ENCODE measurements around the gene ABCC4.

Gene ABCC4

GRCh38 chr13:95138876-95139585, 162.2 kb downstream of the ABCC4 start:
- H3K27ac Mint-ChIP-seq, result no peak overlapping the region
- H3K4me1 Mint-ChIP-seq (ENCODE audit: low read depth), result no peaks in the 10 kb centered on the region
- H3K27me3 Mint-ChIP-seq, result no peaks in the 10 kb centered on the region
- peaks cover 46% of the 10 kb centered on the region for H3K36me3 Mint-ChIP-seq (ENCODE audit: low read depth)
- no peak overlapping the region for H3K4me3 Mint-ChIP-seq
- H3K9me3 Mint-ChIP-seq, result no peaks in the 10 kb centered on the region

DNA sequence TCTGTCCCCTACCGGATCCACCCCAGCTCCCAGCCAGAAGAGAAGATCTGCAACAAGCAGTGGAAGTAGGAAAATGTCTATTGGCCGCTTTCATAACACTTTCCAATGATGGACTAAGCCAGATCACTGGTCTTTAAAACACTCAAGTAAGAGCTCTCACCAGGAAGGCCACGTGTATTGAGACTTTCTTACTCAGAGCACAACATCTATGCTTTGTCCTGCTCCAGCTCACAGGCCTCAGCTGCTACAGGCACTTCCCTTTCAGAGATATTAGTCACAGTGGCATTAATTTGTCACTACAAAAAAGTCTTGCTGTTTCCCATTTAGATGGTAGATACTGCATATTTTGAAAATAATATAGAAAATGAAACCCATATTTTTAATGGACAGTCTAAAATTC, 164.2 kb downstream of the ABCC4 start:
- Mint-ChIP-seq H3K4me1 (ENCODE audit: low read depth) (no peaks in the 10 kb centered on the region), H3K9me3 (no peaks in the 10 kb centered on the region), H3K27me3 (no peaks in the 10 kb centered on the region), H3K4me3 (no peak overlapping the region), H3K36me3 (ENCODE audit: low read depth) (peaks cover 44% of the 10 kb centered on the region), H3K27ac (no peak overlapping the region)

DNA sequence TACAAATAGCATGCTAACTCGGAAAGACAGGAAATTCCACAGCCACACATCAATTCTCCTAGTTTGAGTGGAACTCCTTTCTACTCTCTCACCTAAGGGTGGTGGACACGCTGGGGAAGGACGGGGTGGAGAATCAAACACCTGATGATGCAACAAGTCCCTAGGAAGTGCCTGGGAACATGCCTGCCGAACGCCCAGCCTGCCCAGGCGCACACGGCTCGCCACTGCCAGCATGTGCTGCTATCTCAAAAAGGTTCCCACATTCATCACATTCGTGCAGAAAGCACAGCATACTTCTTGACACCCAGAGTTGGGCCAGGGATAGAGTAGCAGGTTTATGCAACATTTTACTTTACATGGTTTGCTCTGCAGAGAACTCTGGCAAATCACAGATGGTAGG, 164.6 kb downstream of the ABCC4 start:
- H3K27me3 Mint-ChIP-seq, result no peaks in the 10 kb centered on the region
- no peak overlapping the region for H3K27ac Mint-ChIP-seq
- peaks cover 45% of the 10 kb centered on the region for H3K36me3 Mint-ChIP-seq (ENCODE audit: low read depth)
- no peaks in the 10 kb centered on the region for H3K4me1 Mint-ChIP-seq (ENCODE audit: low read depth)
- no peak overlapping the region for H3K4me3 Mint-ChIP-seq
- H3K9me3 Mint-ChIP-seq, result no peaks in the 10 kb centered on the region

DNA sequence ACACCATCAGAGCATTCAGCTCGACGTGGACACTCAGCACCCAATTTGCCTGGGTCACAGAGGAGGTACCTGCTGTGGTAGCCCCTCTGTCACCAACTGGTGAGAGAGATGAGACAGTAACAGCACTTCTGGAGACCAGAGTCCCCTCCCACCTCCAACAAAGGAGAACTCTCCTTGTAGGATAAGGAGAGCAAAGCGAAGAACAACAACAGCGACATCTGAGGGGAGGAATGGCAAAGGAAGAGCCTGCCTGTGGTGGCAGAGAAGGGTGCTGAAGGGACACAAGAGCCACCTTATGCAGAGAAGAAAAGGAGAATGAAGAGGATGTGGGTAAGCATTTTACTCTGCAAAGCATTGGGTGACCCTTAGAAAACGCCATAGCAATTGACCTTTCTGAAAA, 167.8 kb downstream of the ABCC4 start:
- H3K4me1 Mint-ChIP-seq (ENCODE audit: low read depth), result no peaks in the 10 kb centered on the region
- H3K36me3 Mint-ChIP-seq (ENCODE audit: low read depth), result peaks cover 30% of the 10 kb centered on the region
- no peaks in the 10 kb centered on the region for H3K27me3 Mint-ChIP-seq
- H3K27ac Mint-ChIP-seq, result no peak overlapping the region
- H3K4me3 Mint-ChIP-seq, result no peak overlapping the region
- H3K9me3 Mint-ChIP-seq, result no peaks in the 10 kb centered on the region

DNA sequence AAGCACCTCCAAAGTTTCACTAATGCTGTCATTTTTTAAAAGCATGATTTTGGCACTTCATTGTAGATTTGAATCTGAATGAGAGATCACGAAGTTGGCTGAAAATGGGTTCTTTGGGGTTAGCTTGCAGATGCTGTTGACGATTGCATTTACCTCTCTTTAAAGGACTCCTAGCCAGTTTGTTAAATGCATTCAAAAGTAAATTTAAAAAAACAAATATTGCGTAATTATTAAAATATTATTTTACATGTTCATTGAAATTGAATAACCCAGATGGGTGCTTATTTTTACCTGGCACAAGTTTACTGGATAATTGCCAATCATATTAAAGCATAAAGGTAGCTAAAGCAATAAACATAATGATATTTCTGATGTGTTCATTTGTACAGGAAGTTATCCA, 172.2 kb downstream of the ABCC4 start:
- Mint-ChIP-seq H3K36me3 (ENCODE audit: low read depth) (peaks cover 26% of the 10 kb centered on the region), H3K27me3 (no peaks in the 10 kb centered on the region), H3K4me1 (ENCODE audit: low read depth) (no peaks in the 10 kb centered on the region), H3K4me3 (no peak overlapping the region), H3K27ac (no peak overlapping the region), H3K9me3 (no peaks in the 10 kb centered on the region)

- Mint-ChIP-seq H3K27ac (no peak overlapping the region), H3K4me3 (no peak overlapping the region), H3K36me3 (ENCODE audit: low read depth) (peaks cover 32% of the 10 kb centered on the region), H3K27me3 (no peaks in the 10 kb centered on the region), H3K9me3 (no peaks in the 10 kb centered on the region), H3K4me1 (ENCODE audit: low read depth) (no peaks in the 10 kb centered on the region)
These were observed 173.1 kb downstream of the ABCC4 start for GRCh38 chr13:95128045-95128643.

GRCh38 chr13:95124959-95125358, 176.3 kb downstream of the ABCC4 start:
- Mint-ChIP-seq H3K27me3 (no peaks in the 10 kb centered on the region), H3K9me3 (no peaks in the 10 kb centered on the region), H3K36me3 (ENCODE audit: low read depth) (peaks cover 32% of the 10 kb centered on the region), H3K4me3 (no peak overlapping the region), H3K27ac (no peak overlapping the region), H3K4me1 (ENCODE audit: low read depth) (no peaks in the 10 kb centered on the region)

DNA sequence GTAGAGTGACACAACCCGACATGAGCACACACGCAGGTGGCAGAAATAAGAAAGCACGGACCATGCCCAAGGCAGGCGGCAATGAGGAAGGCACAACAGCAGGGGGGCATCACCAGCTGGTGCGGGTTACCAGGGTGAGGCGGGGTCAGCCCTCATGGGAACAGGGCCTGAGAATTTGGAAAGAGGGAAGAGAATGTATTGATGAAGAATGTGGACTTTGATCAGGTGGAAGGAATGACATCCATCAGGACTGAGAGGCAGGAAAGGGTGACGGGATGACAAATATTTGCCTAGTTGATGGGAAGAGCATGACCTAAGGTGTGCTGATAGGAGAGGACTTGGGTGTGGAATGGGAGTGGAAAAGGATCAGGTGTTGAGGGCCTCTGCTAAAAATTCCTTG, 177.5 kb downstream of the ABCC4 start:
- Mint-ChIP-seq H3K36me3 (ENCODE audit: low read depth) (peaks cover 35% of the 10 kb centered on the region), H3K27ac (no peak overlapping the region), H3K4me1 (ENCODE audit: low read depth) (no peaks in the 10 kb centered on the region), H3K27me3 (no peaks in the 10 kb centered on the region), H3K9me3 (no peaks in the 10 kb centered on the region), H3K4me3 (no peak overlapping the region)

DNA sequence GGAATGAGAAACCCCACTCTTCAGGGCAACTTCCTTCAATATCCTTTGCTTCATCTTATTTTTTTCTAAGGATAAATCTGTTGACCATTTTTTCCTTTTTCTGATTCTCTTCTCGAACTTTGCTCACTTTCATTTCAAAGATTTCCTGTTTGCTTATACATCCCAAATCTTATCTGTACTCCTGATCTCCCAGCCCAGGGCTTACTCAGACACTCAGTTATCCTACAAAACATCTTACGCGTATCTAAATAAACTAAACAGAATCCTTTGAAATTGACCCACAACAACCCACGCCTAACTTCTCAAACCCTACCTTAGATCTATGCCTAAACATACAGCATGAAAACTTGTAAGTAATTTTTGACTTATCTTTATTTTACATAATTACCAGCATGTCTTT, 179.2 kb downstream of the ABCC4 start:
- H3K4me1 Mint-ChIP-seq (ENCODE audit: low read depth), result no peaks in the 10 kb centered on the region
- no peak overlapping the region for H3K27ac Mint-ChIP-seq

DNA sequence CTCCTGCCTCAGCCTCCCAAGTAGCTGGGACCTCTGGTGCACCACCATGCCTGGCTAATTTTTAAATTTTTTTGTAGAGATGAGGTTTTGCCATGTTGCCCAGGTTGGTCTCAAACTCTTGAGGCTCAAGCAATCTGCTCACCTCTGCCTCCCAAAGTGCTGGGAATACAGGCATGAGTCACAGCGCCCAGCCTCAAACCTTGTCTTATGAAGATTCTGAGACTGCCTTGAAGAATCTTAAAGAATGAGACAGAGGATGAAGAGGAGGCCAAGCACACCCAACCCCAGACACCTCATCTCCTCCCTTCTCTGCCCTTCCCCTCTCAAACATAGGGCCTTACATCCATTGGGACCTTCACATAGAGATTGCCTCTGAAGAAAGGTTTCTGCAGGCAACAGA, 179.7 kb downstream of the ABCC4 start:
- Mint-ChIP-seq H3K9me3 (no peaks in the 10 kb centered on the region), H3K4me1 (ENCODE audit: low read depth) (no peaks in the 10 kb centered on the region), H3K27ac (no peak overlapping the region), H3K36me3 (ENCODE audit: low read depth) (peaks cover 38% of the 10 kb centered on the region), H3K27me3 (no peaks in the 10 kb centered on the region), H3K4me3 (no peak overlapping the region)

More for the DNA sequence above, 179.2 kb downstream of the ABCC4 start:
- no peaks in the 10 kb centered on the region for H3K9me3 Mint-ChIP-seq
- H3K4me3 Mint-ChIP-seq, result no peak overlapping the region
- H3K27me3 Mint-ChIP-seq, result no peaks in the 10 kb centered on the region
- peaks cover 38% of the 10 kb centered on the region for H3K36me3 Mint-ChIP-seq (ENCODE audit: low read depth)

- Mint-ChIP-seq H3K36me3 (ENCODE audit: low read depth) (peaks cover 43% of the 10 kb centered on the region), H3K27ac (peak overlapping the region; percentile 13), H3K27me3 (no peaks in the 10 kb centered on the region), H3K4me3 (no peak overlapping the region), H3K4me1 (ENCODE audit: low read depth) (no peaks in the 10 kb centered on the region), H3K9me3 (no peaks in the 10 kb centered on the region)
These were observed 180.6 kb downstream of the ABCC4 start for GRCh38 chr13:95120650-95121049.

- H3K27me3 Mint-ChIP-seq, result no peaks in the 10 kb centered on the region
- no peak overlapping the region for H3K27ac Mint-ChIP-seq
- H3K36me3 Mint-ChIP-seq (ENCODE audit: low read depth), result peaks cover 47% of the 10 kb centered on the region
- H3K4me1 Mint-ChIP-seq (ENCODE audit: low read depth), result no peaks in the 10 kb centered on the region
- H3K4me3 Mint-ChIP-seq, result no peak overlapping the region
- H3K9me3 Mint-ChIP-seq, result no peaks in the 10 kb centered on the region
These were observed 182.5 kb downstream of the ABCC4 start for GRCh38 chr13:95118541-95119324.

GRCh38 chr13:95117092-95117491, 184.2 kb downstream of the ABCC4 start:
- Mint-ChIP-seq H3K9me3 (no peaks in the 10 kb centered on the region), H3K36me3 (ENCODE audit: low read depth) (peaks cover 46% of the 10 kb centered on the region), H3K4me1 (ENCODE audit: low read depth) (no peaks in the 10 kb centered on the region), H3K4me3 (no peak overlapping the region), H3K27me3 (no peaks in the 10 kb centered on the region), H3K27ac (no peak overlapping the region)

GRCh38 chr13:95115525-95115924, 185.7 kb downstream of the ABCC4 start:
- H3K27me3 Mint-ChIP-seq, result no peaks in the 10 kb centered on the region
- peaks cover 42% of the 10 kb centered on the region for H3K36me3 Mint-ChIP-seq (ENCODE audit: low read depth)
- no peak overlapping the region for H3K4me3 Mint-ChIP-seq
- no peaks in the 10 kb centered on the region for H3K4me1 Mint-ChIP-seq (ENCODE audit: low read depth)
- no peaks in the 10 kb centered on the region for H3K9me3 Mint-ChIP-seq
- no peak overlapping the region for H3K27ac Mint-ChIP-seq

- no peak overlapping the region for H3K27ac Mint-ChIP-seq
- H3K27me3 Mint-ChIP-seq, result no peaks in the 10 kb centered on the region
- H3K4me1 Mint-ChIP-seq (ENCODE audit: low read depth), result no peaks in the 10 kb centered on the region
- peaks cover 5% of the 10 kb centered on the region for H3K9me3 Mint-ChIP-seq
- no peak overlapping the region for H3K4me3 Mint-ChIP-seq
- peaks cover 45% of the 10 kb centered on the region for H3K36me3 Mint-ChIP-seq (ENCODE audit: low read depth)
These were observed 187.7 kb downstream of the ABCC4 start for GRCh38 chr13:95113601-95114000.
